ENCODE measurements around the gene SRSF11.

GRCh38 chr1:70227439-70227838 is 6.3 kb downstream of the SRSF11 start:
- TF ChIP-seq, protein P1, sequence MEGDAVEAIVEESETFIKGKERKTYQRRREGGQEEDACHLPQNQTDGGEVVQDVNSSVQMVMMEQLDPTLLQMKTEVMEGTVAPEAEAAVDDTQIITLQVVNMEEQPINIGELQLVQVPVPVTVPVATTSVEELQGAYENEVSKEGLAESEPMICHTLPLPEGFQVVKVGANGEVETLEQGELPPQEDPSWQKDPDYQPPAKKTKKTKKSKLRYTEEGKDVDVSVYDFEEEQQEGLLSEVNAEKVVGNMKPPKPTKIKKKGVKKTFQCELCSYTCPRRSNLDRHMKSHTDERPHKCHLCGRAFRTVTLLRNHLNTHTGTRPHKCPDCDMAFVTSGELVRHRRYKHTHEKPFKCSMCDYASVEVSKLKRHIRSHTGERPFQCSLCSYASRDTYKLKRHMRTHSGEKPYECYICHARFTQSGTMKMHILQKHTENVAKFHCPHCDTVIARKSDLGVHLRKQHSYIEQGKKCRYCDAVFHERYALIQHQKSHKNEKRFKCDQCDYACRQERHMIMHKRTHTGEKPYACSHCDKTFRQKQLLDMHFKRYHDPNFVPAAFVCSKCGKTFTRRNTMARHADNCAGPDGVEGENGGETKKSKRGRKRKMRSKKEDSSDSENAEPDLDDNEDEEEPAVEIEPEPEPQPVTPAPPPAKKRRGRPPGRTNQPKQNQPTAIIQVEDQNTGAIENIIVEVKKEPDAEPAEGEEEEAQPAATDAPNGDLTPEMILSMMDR (IDR thresholded peaks at IDR 0.05; ENCODE audit: insufficient read depth, low read length): no peak
- no peak for TF ChIP-seq POLR2AphosphoS5 (IDR thresholded peaks at IDR 0.05; ENCODE audit: low read depth)
- TF ChIP-seq, protein P2, sequence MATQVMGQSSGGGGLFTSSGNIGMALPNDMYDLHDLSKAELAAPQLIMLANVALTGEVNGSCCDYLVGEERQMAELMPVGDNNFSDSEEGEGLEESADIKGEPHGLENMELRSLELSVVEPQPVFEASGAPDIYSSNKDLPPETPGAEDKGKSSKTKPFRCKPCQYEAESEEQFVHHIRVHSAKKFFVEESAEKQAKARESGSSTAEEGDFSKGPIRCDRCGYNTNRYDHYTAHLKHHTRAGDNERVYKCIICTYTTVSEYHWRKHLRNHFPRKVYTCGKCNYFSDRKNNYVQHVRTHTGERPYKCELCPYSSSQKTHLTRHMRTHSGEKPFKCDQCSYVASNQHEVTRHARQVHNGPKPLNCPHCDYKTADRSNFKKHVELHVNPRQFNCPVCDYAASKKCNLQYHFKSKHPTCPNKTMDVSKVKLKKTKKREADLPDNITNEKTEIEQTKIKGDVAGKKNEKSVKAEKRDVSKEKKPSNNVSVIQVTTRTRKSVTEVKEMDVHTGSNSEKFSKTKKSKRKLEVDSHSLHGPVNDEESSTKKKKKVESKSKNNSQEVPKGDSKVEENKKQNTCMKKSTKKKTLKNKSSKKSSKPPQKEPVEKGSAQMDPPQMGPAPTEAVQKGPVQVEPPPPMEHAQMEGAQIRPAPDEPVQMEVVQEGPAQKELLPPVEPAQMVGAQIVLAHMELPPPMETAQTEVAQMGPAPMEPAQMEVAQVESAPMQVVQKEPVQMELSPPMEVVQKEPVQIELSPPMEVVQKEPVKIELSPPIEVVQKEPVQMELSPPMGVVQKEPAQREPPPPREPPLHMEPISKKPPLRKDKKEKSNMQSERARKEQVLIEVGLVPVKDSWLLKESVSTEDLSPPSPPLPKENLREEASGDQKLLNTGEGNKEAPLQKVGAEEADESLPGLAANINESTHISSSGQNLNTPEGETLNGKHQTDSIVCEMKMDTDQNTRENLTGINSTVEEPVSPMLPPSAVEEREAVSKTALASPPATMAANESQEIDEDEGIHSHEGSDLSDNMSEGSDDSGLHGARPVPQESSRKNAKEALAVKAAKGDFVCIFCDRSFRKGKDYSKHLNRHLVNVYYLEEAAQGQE (IDR thresholded peaks at IDR 0.05; ENCODE audit: insufficient replicate concordance, low read depth): no peak

Data from HL-60 (cell line).